H1 (cell line): ENCODE data around the gene EFCAB8. TPM values are rescaled to one million over a fixed set of nuclear protein-coding genes. Genes with fewer than 3 reads are reported as not detected.
A peak's percentile ranks its signal among the peaks of the same experiment; 100 is the strongest.

Source experiments
- CTCF ChIA-PET: fragments of 300-600 bp; sonication (Branson Sonifier 250); formaldehyde crosslinking; loops from one replicate; lab custom pipeline; 2021; ENCODE audit not compliant: partially characterized antibody; lab: Charles Lee
- POLR2A ChIA-PET: fragments of 300-600 bp; sonication (Branson Sonifier 250); formaldehyde crosslinking; loops from one replicate; lab custom pipeline; 2021; ENCODE audit warnings: inconsistent platforms; ENCODE audit not compliant: partially characterized antibody; lab: Charles Lee
- DNase-seq, 2 experiments: peaks; one replicate each; pipeline versions ENCODE4 v3.0.0 to v3.0.0-alpha.2; 2010 to 2022; ENCODE audit warnings: low spot score in 2 of 2, low read depth in 1 of 2, mixed read lengths in 1 of 2
- FAIRE-seq: peaks from 2 replicates; lab custom pipeline; 2011; peaks lifted over from hg19 to GRCh38; lab: Jason Lieb, UNC
- H2AFZ ChIP-seq: 2 replicates; pipeline ENCODE4 v1.8.1; 2012; ENCODE audit warnings: low read length, inconsistent platforms
- H2AK5ac ChIP-seq: 2 replicates; pipeline ENCODE4 v1.6.1; 2013; ENCODE audit warnings: low read depth, low read length
- H2BK120ac ChIP-seq: replicated peaks from 2 replicates; pipeline ENCODE3; 2013; ENCODE audit warnings: low read depth, low read length, inconsistent platforms
- H2BK12ac ChIP-seq: 2 replicates; pipeline ENCODE4 v1.6.1; 2013; ENCODE audit warnings: low read depth, low read length
- H2BK15ac ChIP-seq: 2 replicates; pipeline ENCODE4 v1.6.1; 2013; ENCODE audit warnings: low read length
- H2BK20ac ChIP-seq: 2 replicates; pipeline ENCODE4 v1.6.1; 2013; ENCODE audit warnings: low read length
- H2BK5ac ChIP-seq: 2 replicates; pipeline ENCODE4 v1.6.1; 2013; ENCODE audit warnings: low read depth, low read length
- H3K14ac ChIP-seq: 2 replicates; pipeline ENCODE4 v1.6.1; 2013; ENCODE audit warnings: inconsistent platforms; ENCODE audit not compliant: insufficient read length
- H3K18ac ChIP-seq: 2 replicates; pipeline ENCODE4 v1.6.1; 2013; ENCODE audit warnings: low read length; ENCODE audit errors: extremely low read depth
- H3K23ac ChIP-seq: 2 replicates; pipeline ENCODE4 v1.6.1; 2013; ENCODE audit warnings: inconsistent platforms; ENCODE audit not compliant: insufficient read length
- H3K23me2 ChIP-seq: 2 replicates; pipeline ENCODE4 v1.6.1; 2013; ENCODE audit warnings: low read depth, low read length
- H3K27ac ChIP-seq: 2 replicates; pipeline ENCODE4 v1.6.1; 2011; ENCODE audit warnings: low read depth, low read length, inconsistent platforms
- H3K27me3 ChIP-seq, 4 experiments: replicated peaks in 1 of 4; 1 replicate in 1 of 4; 2 replicates in 3 of 4; pipeline versions ENCODE4 v1.6.1 to v1.8.1; 2011 to 2013; ENCODE audit warnings: low read length in 3 of 4, mild to moderate bottlenecking in 3 of 4, inconsistent platforms in 2 of 4, mixed read lengths in 2 of 4, moderate library complexity in 1 of 4; ENCODE audit not compliant: control insufficient read depth in 3 of 4, insufficient read depth in 3 of 4; ENCODE audit errors: extremely low read depth in 1 of 4
- H3K36me3 ChIP-seq, 4 experiments: 2 replicates each; pipeline versions ENCODE4 v1.6.1 to v1.8.1; 2011 to 2013; ENCODE audit warnings: mild to moderate bottlenecking in 4 of 4, low read length in 3 of 4, moderate library complexity in 2 of 4, control low read depth in 1 of 4, inconsistent platforms in 1 of 4; ENCODE audit not compliant: insufficient read depth in 4 of 4, control insufficient read depth in 2 of 4
- H3K4ac ChIP-seq: replicated peaks from 2 replicates; pipeline ENCODE3; 2013; ENCODE audit warnings: low read length, low read depth, mixed read lengths, inconsistent platforms; ENCODE audit not compliant: insufficient read length
- H3K4me1 ChIP-seq, 4 experiments: replicated peaks in 1 of 4; 1 replicate in 1 of 4; 2 replicates in 3 of 4; pipeline versions ENCODE4 v1.6.1 to v1.8.1; 2011 to 2013; ENCODE audit warnings: low read length in 3 of 4, inconsistent platforms in 2 of 4, mixed read lengths in 1 of 4; ENCODE audit not compliant: insufficient read depth in 4 of 4, control insufficient read depth in 3 of 4
- H3K4me2 ChIP-seq, 2 experiments: 2 replicates each; pipeline versions ENCODE4 v1.6.1 to v1.8.1; 2011 to 2013; ENCODE audit warnings: low read depth in 2 of 2, low read length in 2 of 2, control low read depth in 1 of 2, inconsistent platforms in 1 of 2, mild to moderate bottlenecking in 1 of 2; ENCODE audit not compliant: insufficient read depth in 1 of 2
- H3K4me3 ChIP-seq, 4 experiments: fragments of 200-600, 300-600 bp in 1 of 4; sonication (generic), shearing (Covaris generic), sonication (Bioruptor Twin) in 1 of 4; 2 replicates each; pipeline versions ENCODE4 v1.5.1 to v1.8.1; 2011 to 2016; ENCODE audit warnings: low read length in 4 of 4, low read depth in 3 of 4, control low read depth in 2 of 4, inconsistent platforms in 2 of 4, mild to moderate bottlenecking in 2 of 4, mixed read lengths in 1 of 4, moderate library complexity in 1 of 4; ENCODE audit not compliant: insufficient read depth in 2 of 4; ENCODE audit errors: extremely low read depth in 1 of 4
- H3K56ac ChIP-seq: replicated peaks from 2 replicates; pipeline ENCODE3; 2013; ENCODE audit warnings: low read depth, mild to moderate bottlenecking, mixed read lengths, low read length, inconsistent platforms; ENCODE audit not compliant: insufficient read length
- H3K79me1 ChIP-seq: 2 replicates; pipeline ENCODE4 v1.6.1; 2013; ENCODE audit warnings: low read depth, low read length, control low read depth
- H3K79me2 ChIP-seq, 2 experiments: 2 replicates each; pipeline versions ENCODE4 v1.6.1 to v1.8.1; 2012 to 2013; ENCODE audit warnings: low read length in 2 of 2, mild to moderate bottlenecking in 2 of 2, inconsistent platforms in 1 of 2; ENCODE audit not compliant: insufficient read depth in 2 of 2, control insufficient read depth in 1 of 2
- H3K9ac ChIP-seq, 4 experiments: replicated peaks in 1 of 4; 1 replicate in 1 of 4; 2 replicates in 3 of 4; pipeline versions ENCODE4 v1.6.1 to v1.8.1; 2011 to 2013; ENCODE audit warnings: low read depth in 3 of 4, low read length in 3 of 4, control low read depth in 2 of 4, mild to moderate bottlenecking in 2 of 4, moderate library complexity in 2 of 4, inconsistent platforms in 1 of 4; ENCODE audit errors: extremely low read depth in 1 of 4
- H3K9me3 ChIP-seq, 2 experiments: 2 replicates each; pipeline versions ENCODE4 v1.6.1 to v1.8.1; 2012 to 2013; ENCODE audit warnings: mild to moderate bottlenecking in 2 of 2, moderate library complexity in 2 of 2, control low read depth in 1 of 2, inconsistent platforms in 1 of 2, low read depth in 1 of 2, low read length in 1 of 2, mixed read lengths in 1 of 2; ENCODE audit not compliant: insufficient read depth in 2 of 2
- H4K20me1 ChIP-seq, 2 experiments: replicated peaks in 1 of 2; 2 replicates each; pipeline versions ENCODE3 to v1.8.1; 2011 to 2013; ENCODE audit warnings: inconsistent platforms in 2 of 2, low read length in 2 of 2, mild to moderate bottlenecking in 1 of 2; ENCODE audit not compliant: insufficient read depth in 2 of 2, control insufficient read depth in 1 of 2
- H4K5ac ChIP-seq: 2 replicates; pipeline ENCODE4 v1.6.1; 2013; ENCODE audit warnings: low read length, low read depth, mixed read lengths, inconsistent platforms; ENCODE audit not compliant: insufficient read length
- H4K8ac ChIP-seq: 2 replicates; pipeline ENCODE4 v1.8.0; 2013; ENCODE audit warnings: mild to moderate bottlenecking, moderate library complexity, low read length, inconsistent platforms; ENCODE audit not compliant: insufficient read depth; ENCODE audit errors: extremely low read depth
- H4K91ac ChIP-seq: replicated peaks from 2 replicates; pipeline ENCODE3; 2013; ENCODE audit warnings: low read length, mixed read lengths, inconsistent platforms; ENCODE audit not compliant: insufficient read length
- BACH1 ChIP-seq: IDR thresholded peaks from 2 replicates; pipeline ENCODE4 v1.6.1; 2012; ENCODE audit warnings: low read length, improper control_type of control experiment
- GABPA ChIP-seq: IDR thresholded peaks from 2 replicates; pipeline ENCODE4 v1.6.1; 2011; ENCODE audit warnings: mild to moderate bottlenecking, low read length, moderate library complexity, borderline replicate concordance; ENCODE audit not compliant: insufficient read depth
- HDAC6 ChIP-seq: IDR thresholded peaks from one replicate; pipeline ENCODE4 v1.7.1; 2012; ENCODE audit warnings: low read depth, mild to moderate bottlenecking, inconsistent platforms, low read length, moderate library complexity
- POLR2AphosphoS5 ChIP-seq: IDR thresholded peaks from 2 replicates; pipeline ENCODE4 v1.6.1; 2011; ENCODE audit warnings: low read depth, low read length
- SIN3A ChIP-seq, 2 experiments: IDR thresholded peaks in 1 of 2; conservative IDR thresholded peaks in 1 of 2; 2 replicates each; pipeline ENCODE4 v1.6.1; 2011 to 2012; ENCODE audit warnings: low read length in 2 of 2, improper control_type of control experiment in 1 of 2, low read depth in 1 of 2, mild to moderate bottlenecking in 1 of 2
- SIX5 ChIP-seq: IDR thresholded peaks from 2 replicates; pipeline ENCODE4 v1.6.1; 2011; ENCODE audit warnings: mild to moderate bottlenecking, low read depth, low read length
- SP2 ChIP-seq: IDR thresholded peaks from 2 replicates; pipeline ENCODE4 v1.6.1; 2012; ENCODE audit warnings: mild to moderate bottlenecking, low read length, inconsistent platforms
- TBP ChIP-seq: IDR thresholded peaks from 2 replicates; pipeline ENCODE4 v1.6.1; 2011; ENCODE audit warnings: low read depth, low read length, improper control_type of control experiment
- WGBS, 2 experiments: shearing (Covaris generic) in 1 of 2; methylation state at CpG; one replicate each; pipeline versions ENCODE4 v1.1.6 to v1.1.7; 2013 to 2015; ENCODE audit warnings: low lambda C conversion rate in 2 of 2, mixed read lengths in 2 of 2, inconsistent platforms in 1 of 2, low coverage in 1 of 2, missing lambda C conversion rate in 1 of 2; ENCODE audit not compliant: insufficient replicate concordance in 2 of 2, insufficient coverage in 1 of 2, insufficient read length in 1 of 2; ENCODE audit errors: extremely low coverage in 1 of 2, missing lambda C conversion rate in 1 of 2; 5-methylcytosine and 5-hydroxymethylcytosine counted together
- polyA plus RNA-seq, 7 experiments: library from polyadenylated mRNA; depleted of rRNA in 3 of 7; stranded (reverse) in 5 of 7; unstranded in 2 of 7; fragments of >200 nt in 5 of 7; fragments of 200-250 nt in 2 of 7; gene quantifications; 1 replicate in 5 of 7; 2 replicates in 1 of 7; 4 replicates in 1 of 7; pipeline versions ENCODE4 v1.2.1 to v1.2.3, GENCODE V29; 2011 to 2013; ENCODE audit warnings: missing spikeins in 2 of 7, mixed read lengths in 2 of 7
- total RNA-seq: library from RNA; stranded (reverse); fragmentation: NEBNext Ultra II Directional; extraction: Animal tissue kit (Norgen Biotek cat#: 25700); gene quantifications from 2 replicates; pipeline ENCODE4 v1.2.1, GENCODE V29; 2021
- TF ChIP-seq, protein P1 (sequence below): IDR thresholded peaks from 2 replicates; pipeline ENCODE4 v1.6.1; 2012; ENCODE audit warnings: low read length, inconsistent platforms
- TF ChIP-seq, protein P2 (sequence below): IDR thresholded peaks from 2 replicates; pipeline ENCODE4 v1.6.1; 2012; ENCODE audit warnings: inconsistent platforms
- TF ChIP-seq, protein P3 (sequence below): IDR thresholded peaks from 2 replicates; pipeline ENCODE4 v1.6.1; 2011; ENCODE audit warnings: low read depth, mild to moderate bottlenecking, low read length; ENCODE audit not compliant: insufficient read depth

The EFCAB8 gene
- total and polyA plus RNA-seq, 2 of the 8 experiments (the other 6 are each of a cell fraction or from before 2014, with no cell fraction given): 0.06 to 0.20 TPM

DNA sequence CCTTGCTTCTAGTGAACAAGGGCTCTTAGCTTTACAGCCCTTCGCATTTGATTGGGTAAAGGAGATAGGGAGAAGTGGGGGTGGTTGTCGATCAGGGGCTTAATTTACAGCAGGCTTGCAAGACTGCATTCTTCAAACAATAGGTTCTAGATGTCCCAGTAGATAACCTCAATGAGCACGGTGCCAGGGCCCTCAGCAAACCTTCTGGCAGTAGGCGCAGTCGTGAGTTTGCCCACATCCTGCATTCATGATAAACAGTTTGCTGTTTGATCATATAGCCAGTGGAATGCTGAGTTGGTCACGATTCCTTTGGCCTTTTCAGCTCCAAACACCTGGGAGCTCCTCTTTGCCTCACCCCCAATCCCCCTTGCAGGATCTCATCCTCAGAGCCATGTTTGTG is 118.0 kb downstream of the EFCAB8 start:
- 84% methylated on average over 6 of the region's 6 CpGs; no CpG with 5 or more reads in 1 of the 2 experiments for WGBS, 2 experiments
- Histone ChIP-seq H3K9me3 (peaks cover 4 to 16% of the 10 kb centered on the region in 2 experiments; a peak in 3 of 4 replicates), H2BK12ac (no peak overlapping the region), H3K4ac (no peak overlapping the region), H2AK5ac (no peak overlapping the region), H3K9ac (no peak overlapping the region), H3K36me3 (no peaks in the 10 kb centered on the region), H3K27ac (no peak overlapping the region), H4K20me1 (no peaks in the 10 kb centered on the region), H3K4me2 (no peak overlapping the region), H2BK5ac (no peak overlapping the region), H3K56ac (no peak overlapping the region), H3K23ac (no peak overlapping the region), H3K27me3 (0 out of 7 replicates have a peak, but pooled peaks cover 0 to 2% (median 0%) of the 10 kb centered on the region in 4 experiments), H4K91ac (no peak overlapping the region), H2AFZ (no peak overlapping the region), H3K79me2 (no peaks in the 10 kb centered on the region), H3K4me3 (no peak overlapping the region), H2BK15ac (peak overlapping the region; percentile 54; the same call in 1 of the 2 replicates), H3K79me1 (no peaks in the 10 kb centered on the region; the same call in 1 of the 2 replicates), H3K23me2 (no peaks in the 10 kb centered on the region), H3K18ac (no peak overlapping the region), H2BK20ac (0 out of 2 replicates have a peak overlapping the region, but pooled peaks have one; percentile 25), H4K8ac (no peak overlapping the region), H3K4me1 (peaks cover 7 to 21% (median 13%) of the 10 kb centered on the region in 4 experiments), H2BK120ac (no peak overlapping the region), H4K5ac (no peak overlapping the region), H3K14ac (no peak overlapping the region)
- TF ChIP-seq GABPA (no peak), SIN3A (conservative IDR thresholded peaks at IDR 0.05 in 1 of 2, IDR thresholded peaks at IDR 0.05 in 1 of 2; ENCODE audit: low read depth in 1 of 2, low read length in 2 of 2) (no peak), TBP (no peak), POLR2AphosphoS5 (no peak), SP2 (no peak), BACH1 (no peak), HDAC6 (no peak), SIX5 (no peak)
- TF ChIP-seq, protein P1, sequence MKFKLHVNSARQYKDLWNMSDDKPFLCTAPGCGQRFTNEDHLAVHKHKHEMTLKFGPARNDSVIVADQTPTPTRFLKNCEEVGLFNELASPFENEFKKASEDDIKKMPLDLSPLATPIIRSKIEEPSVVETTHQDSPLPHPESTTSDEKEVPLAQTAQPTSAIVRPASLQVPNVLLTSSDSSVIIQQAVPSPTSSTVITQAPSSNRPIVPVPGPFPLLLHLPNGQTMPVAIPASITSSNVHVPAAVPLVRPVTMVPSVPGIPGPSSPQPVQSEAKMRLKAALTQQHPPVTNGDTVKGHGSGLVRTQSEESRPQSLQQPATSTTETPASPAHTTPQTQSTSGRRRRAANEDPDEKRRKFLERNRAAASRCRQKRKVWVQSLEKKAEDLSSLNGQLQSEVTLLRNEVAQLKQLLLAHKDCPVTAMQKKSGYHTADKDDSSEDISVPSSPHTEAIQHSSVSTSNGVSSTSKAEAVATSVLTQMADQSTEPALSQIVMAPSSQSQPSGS: no peak
- TF ChIP-seq, protein P2, sequence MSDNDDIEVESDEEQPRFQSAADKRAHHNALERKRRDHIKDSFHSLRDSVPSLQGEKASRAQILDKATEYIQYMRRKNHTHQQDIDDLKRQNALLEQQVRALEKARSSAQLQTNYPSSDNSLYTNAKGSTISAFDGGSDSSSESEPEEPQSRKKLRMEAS: no peak
- TF ChIP-seq, protein P3, sequence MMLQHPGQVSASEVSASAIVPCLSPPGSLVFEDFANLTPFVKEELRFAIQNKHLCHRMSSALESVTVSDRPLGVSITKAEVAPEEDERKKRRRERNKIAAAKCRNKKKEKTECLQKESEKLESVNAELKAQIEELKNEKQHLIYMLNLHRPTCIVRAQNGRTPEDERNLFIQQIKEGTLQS: no peak
- FAIRE-seq (no peak), DNase-seq (no peak)
- ChIA-PET POLR2A (interaction anchor here (0.8 to 1.1 kb wide), 2 partner anchors 9 to 10 kb away, joined by 3 read pairs; no protein-coding TSS in a partner anchor), CTCF (interaction anchor here (0.7 to 5.4 kb wide), 9 partner anchors 9 to 263 kb away, joined by 3 to 33 read pairs (median 5); no protein-coding TSS in a partner anchor)
